BLaER1 (cell line): Measurements from ENCODE around the gene IFNA10.
"Not testable (repeated sequence)": the region's sequence is repeated elsewhere in the genome, so short reads cannot be mapped to it uniquely, and the experiment has no call there.

Source experiments
- H3K27ac ChIP-seq: shearing (Covaris generic); formaldehyde crosslinking; 2 replicates; pipeline ENCODE4 v1.8.1; 2022
- H3K27me3 ChIP-seq: shearing (Covaris generic); formaldehyde crosslinking; 2 replicates; pipeline ENCODE4 v1.8.1; 2022
- H3K36me3 ChIP-seq: shearing (Covaris generic); formaldehyde crosslinking; 2 replicates; pipeline ENCODE4 v1.8.1; 2022
- H3K4me1 ChIP-seq: shearing (Covaris generic); formaldehyde crosslinking; 2 replicates; pipeline ENCODE4 v1.8.1; 2022
- H3K4me2 ChIP-seq: shearing (Covaris generic); formaldehyde crosslinking; 2 replicates; pipeline ENCODE4 v1.8.1; 2022
- H3K4me3 ChIP-seq: shearing (Covaris generic); formaldehyde crosslinking; 2 replicates; pipeline ENCODE4 v1.8.1; 2022
- H3K9ac ChIP-seq: shearing (Covaris generic); formaldehyde crosslinking; 2 replicates; pipeline ENCODE4 v1.8.1; 2022
- H3K9me3 ChIP-seq: shearing (Covaris generic); formaldehyde crosslinking; 2 replicates; pipeline ENCODE4 v1.8.1; 2022
- H4K20me1 ChIP-seq: shearing (Covaris generic); formaldehyde crosslinking; 2 replicates; pipeline ENCODE4 v1.8.1; 2022
- Cebpa-rat ChIP-seq: shearing (Covaris generic); IDR thresholded peaks from 2 replicates; pipeline ENCODE4 v1.8.1; 2022

Gene IFNA10

DNA sequence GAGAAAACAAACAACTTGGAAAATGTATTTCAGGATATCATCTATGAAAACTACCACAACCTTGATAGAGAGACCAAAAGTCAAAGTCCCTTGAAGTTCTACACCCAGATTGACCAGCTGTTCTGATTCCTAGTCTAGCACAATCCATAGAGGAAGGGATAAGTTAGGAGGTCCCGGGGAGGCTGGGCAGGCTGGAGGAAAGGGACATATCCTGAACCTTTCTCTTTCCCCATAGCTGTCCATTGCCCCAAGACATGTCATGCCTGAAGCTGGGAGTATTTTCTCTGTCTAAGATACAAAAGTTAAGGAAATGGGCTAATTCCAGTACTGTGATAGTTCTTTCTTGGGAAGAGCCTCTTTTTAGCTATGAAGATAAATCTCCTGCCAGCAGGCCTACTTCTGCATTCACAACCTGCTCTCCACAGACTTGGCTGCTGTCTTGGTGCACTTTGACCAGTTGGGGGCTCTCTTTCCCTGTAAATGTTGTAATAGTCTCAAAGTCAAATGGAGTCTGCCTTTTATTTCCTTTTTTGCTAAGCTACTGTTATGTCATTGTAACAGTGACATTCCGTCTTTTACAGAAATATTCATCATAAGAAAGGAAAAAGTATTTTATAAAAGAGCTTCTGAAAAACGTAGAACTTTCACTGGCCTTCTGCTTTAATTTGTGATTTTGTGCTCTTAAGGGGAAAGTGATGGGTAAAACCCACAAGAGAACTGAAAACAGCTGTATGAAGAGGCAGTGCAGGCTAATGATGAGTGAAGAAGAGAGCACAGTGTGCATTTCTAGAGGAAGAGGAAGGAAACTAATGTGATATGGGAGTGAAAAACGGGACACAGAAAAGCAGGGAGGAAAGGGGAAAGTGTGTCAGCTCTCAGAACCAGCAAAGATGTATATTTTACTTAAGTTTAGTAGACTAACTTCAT, 23.9 kb downstream of the IFNA10 start:
- not testable (repeated sequence) for H3K9me3 ChIP-seq, H3K4me2 ChIP-seq, H3K27ac ChIP-seq, H3K4me1 ChIP-seq, H3K9ac ChIP-seq, H3K4me3 ChIP-seq, H4K20me1 ChIP-seq, H3K27me3 ChIP-seq, H3K36me3 ChIP-seq

DNA sequence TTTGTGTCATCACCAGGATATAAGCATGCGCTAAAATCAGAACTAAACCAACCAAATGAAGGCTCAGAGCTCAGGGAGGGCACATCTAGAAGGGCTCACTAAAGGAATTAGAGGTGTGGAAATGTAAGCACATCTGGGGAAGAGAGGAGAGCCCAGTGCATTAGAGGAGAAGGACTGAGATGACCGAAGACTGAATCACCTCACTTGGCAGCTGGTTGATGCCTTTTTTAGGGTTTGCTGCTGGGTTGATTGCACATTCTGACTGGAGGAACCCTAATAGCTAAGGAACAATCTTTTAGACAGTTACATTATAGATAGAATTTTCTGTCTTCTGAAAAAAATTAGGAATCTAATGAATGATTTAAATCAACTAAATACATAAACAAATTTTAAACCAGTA, 32.3 kb downstream of the IFNA10 start:
- H3K36me3 ChIP-seq = no peaks in the 10 kb centered on the region
- no peak overlapping the region for H3K4me3 ChIP-seq
- no peak overlapping the region for H3K27ac ChIP-seq
- H3K27me3 ChIP-seq = no peaks in the 10 kb centered on the region
- H4K20me1 ChIP-seq = no peaks in the 10 kb centered on the region
- no peak overlapping the region for H3K9ac ChIP-seq
- no peaks in the 10 kb centered on the region for H3K9me3 ChIP-seq
- H3K4me1 ChIP-seq = no peaks in the 10 kb centered on the region
- H3K4me2 ChIP-seq = no peak overlapping the region
- no peak for TF ChIP-seq Cebpa-rat

DNA sequence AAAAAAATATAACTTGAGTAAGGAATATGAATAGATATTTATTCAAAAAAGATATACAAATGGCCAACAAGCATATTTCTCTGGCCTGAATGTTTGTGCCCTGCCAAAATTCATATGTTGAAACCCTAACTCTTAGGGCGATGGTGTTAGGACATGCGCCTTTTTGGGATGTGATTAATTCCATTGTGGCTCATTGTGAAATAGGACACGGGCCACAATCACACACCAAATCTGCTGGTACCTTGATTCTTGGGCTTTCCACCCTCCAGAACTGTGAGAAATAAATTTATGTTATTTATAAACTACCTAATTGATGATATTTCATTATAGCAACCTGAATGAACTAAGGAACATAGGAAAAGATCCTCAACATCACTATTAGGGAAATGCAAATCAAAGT, 34.8 kb downstream of the IFNA10 start:
- H3K27ac ChIP-seq = no peak overlapping the region
- H3K27me3 ChIP-seq = no peaks in the 10 kb centered on the region
- H3K4me2 ChIP-seq = no peak overlapping the region
- no peaks in the 10 kb centered on the region for H4K20me1 ChIP-seq
- no peak for TF ChIP-seq Cebpa-rat
- no peaks in the 10 kb centered on the region for H3K4me1 ChIP-seq
- H3K9me3 ChIP-seq = no peaks in the 10 kb centered on the region
- H3K9ac ChIP-seq = no peak overlapping the region
- no peak overlapping the region for H3K4me3 ChIP-seq
- H3K36me3 ChIP-seq = no peaks in the 10 kb centered on the region

DNA sequence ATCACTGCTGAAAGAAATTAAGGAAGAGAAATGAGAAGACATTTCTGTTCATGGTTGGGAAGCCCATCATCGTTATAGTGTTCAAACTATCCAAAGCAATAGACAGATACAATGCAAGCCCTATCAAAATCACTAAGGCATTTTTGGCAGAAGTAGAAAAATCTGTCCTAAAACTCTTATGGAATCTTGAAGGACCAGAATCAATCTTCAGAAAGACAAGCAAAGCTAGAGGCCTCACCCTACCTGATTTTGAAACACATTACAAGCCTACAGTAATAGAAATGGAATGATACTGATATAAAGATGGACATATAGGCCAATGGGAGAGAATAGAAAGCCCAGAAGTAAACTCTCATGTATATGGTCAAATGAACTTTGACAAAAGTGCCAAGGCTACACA, 35.6 kb downstream of the IFNA10 start:
- no peak for TF ChIP-seq Cebpa-rat
- H3K36me3 ChIP-seq = no peaks in the 10 kb centered on the region
- no peak overlapping the region for H3K27ac ChIP-seq
- no peaks in the 10 kb centered on the region for H4K20me1 ChIP-seq
- H3K4me1 ChIP-seq = no peaks in the 10 kb centered on the region
- no peaks in the 10 kb centered on the region for H3K27me3 ChIP-seq
- H3K4me2 ChIP-seq = no peak overlapping the region
- H3K4me3 ChIP-seq = no peak overlapping the region
- H3K9ac ChIP-seq = no peak overlapping the region
- H3K9me3 ChIP-seq = no peaks in the 10 kb centered on the region

DNA sequence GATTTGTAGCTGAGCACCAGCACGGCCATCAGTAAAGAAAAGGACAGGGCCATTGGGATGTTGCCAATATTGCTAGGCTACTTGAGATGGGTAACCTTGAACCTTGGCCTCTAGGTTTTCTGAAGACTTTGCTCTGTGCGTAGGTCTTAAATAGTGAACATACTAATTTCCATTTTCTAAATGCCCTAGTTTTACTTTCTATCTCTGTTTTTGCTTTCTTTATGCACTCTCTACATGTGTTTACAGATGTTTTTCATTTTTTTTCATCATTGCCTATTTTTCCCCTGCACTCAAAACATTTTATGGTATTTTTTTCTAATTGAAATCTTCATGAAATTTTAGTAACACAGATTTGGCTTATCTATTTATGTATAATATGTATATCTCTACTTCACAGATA, 40.4 kb downstream of the IFNA10 start, which contains the start of gene IFNA21:
TSS of gene IFNA21 (minus strand) at position 101 of the 400 bp plus-strand sequence. CDS start at position 53, 48 bp downstream.
- H3K4me2 ChIP-seq, H3K9ac ChIP-seq, H3K36me3 ChIP-seq, H4K20me1 ChIP-seq, H3K4me3 ChIP-seq, H3K27ac ChIP-seq, H3K27me3 ChIP-seq, H3K4me1 ChIP-seq: not testable (repeated sequence)
- peaks cover 16% of the 10 kb centered on the region for H3K9me3 ChIP-seq

DNA sequence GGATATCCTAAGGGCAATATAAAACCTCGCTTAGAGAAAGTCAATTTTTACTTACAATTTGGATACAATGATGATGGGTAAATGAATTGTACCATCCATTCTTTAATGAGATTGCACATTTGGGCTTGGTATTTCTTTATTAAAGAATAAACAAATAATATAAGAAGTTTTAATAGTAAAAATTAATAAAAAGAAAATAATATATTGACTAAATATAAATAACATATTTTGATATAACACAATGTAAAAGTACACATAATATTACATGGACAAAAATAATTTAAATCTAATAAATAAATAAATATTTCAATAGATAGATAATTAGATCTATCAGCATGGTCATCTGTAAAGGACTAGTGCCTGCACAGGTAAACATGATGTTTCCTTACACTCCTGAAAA, 41.4 kb downstream of the IFNA10 start:
- no peaks in the 10 kb centered on the region for H4K20me1 ChIP-seq
- peaks cover 25% of the 10 kb centered on the region for H3K9me3 ChIP-seq
- H3K27ac ChIP-seq = no peak overlapping the region
- no peak for TF ChIP-seq Cebpa-rat
- no peaks in the 10 kb centered on the region for H3K27me3 ChIP-seq
- no peak overlapping the region for H3K4me3 ChIP-seq
- H3K9ac ChIP-seq = no peak overlapping the region
- no peaks in the 10 kb centered on the region for H3K36me3 ChIP-seq
- no peak overlapping the region for H3K4me2 ChIP-seq
- peaks cover 14% of the 10 kb centered on the region for H3K4me1 ChIP-seq

DNA sequence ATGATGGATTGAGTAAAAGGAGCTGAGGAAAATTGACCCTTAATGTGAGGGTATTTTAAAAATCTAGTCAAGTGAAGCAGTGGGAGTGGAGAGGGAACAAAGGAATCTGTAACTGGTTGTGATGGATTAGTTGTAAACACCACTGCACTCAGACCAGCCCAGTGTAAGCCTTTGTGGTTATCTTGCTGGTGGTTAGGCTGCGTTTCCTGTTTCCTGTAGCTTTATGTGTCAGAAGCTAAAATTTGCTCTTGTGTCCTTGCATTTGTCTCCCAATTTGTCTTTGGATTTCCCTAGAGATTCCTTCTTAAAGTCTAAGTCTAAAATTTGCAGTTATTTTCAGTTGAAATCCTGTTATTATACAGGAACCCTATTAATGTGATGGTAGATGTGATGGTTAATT, 46.8 kb downstream of the IFNA10 start:
- Histone ChIP-seq H3K27me3 (no peaks in the 10 kb centered on the region), H3K9me3 (peaks cover 35% of the 10 kb centered on the region), H3K4me2 (peak overlapping the region; percentile 81), H3K9ac (no peak overlapping the region), H4K20me1 (no peaks in the 10 kb centered on the region), H3K27ac (peak overlapping the region; percentile 59; the same call in 1 of the 2 replicates), H3K4me3 (0 out of 2 replicates have a peak overlapping the region, but pooled peaks have one; percentile 19), H3K4me1 (peaks cover 37% of the 10 kb centered on the region), H3K36me3 (no peaks in the 10 kb centered on the region)
- TF ChIP-seq Cebpa-rat = no peak
